IPS-18c (cell line): Measurements from ENCODE around the gene PGAM2.

Experiments used
- H3K4me3 ChIP-seq: 2 replicates; pipeline ENCODE4 v1.7.0; 2013; ENCODE audit warnings: low read depth, mild to moderate bottlenecking, low read length, moderate library complexity; ENCODE audit not compliant: insufficient read depth
- H3K9me3 ChIP-seq: one replicate; pipeline ENCODE4 v1.6.1; 2013; ENCODE audit warnings: mild to moderate bottlenecking, low read length, moderate library complexity; ENCODE audit not compliant: control insufficient read depth, insufficient read depth

Gene PGAM2

DNA sequence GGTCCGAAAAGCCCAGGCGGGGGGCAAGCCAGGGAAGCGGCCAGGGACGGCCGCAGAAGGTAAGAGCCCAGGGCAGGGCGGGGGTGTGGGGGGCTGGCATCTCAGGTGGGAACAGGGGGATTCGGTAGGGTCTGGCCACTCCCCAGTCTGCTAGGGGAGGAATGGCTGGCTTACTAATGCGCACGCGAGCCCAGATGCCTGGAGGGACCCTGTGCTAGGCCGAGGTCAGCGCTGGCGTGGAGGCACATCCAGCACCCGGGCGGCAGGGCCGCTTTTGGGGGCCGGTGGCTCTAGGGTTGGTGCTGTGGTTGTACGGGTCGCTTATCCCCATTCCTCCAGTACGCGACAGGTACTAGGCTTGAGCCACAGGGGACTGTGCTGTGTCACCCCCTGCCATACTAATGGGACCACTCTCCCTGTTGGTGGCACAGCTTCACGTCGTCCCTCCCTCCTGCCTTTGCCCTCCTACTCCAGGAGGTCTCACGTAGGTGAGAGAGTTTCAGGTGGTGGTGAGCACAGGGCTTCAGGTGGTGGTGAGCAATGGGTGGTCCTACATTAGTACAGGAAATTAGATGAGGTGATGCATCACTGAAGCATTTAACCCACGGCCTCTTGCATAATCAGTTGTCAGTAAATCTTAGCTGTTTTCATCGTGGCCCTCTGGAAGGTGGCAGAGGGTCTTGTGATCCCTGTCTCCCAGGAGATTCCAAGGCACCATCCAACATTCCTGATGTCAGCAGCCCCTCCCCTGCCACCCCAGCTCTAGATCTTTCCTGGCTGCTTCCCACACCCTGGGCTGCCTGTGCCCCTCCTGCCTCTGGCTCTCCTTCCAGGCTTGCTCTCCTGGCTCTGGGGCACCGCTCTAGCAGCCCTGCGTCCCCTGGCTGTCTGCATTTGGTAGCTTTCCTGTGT, 39.7 kb upstream of the PGAM2 start:
- H3K4me3 ChIP-seq: peak overlapping the region; percentile 71
- H3K9me3 ChIP-seq: no peaks in the 10 kb centered on the region

DNA sequence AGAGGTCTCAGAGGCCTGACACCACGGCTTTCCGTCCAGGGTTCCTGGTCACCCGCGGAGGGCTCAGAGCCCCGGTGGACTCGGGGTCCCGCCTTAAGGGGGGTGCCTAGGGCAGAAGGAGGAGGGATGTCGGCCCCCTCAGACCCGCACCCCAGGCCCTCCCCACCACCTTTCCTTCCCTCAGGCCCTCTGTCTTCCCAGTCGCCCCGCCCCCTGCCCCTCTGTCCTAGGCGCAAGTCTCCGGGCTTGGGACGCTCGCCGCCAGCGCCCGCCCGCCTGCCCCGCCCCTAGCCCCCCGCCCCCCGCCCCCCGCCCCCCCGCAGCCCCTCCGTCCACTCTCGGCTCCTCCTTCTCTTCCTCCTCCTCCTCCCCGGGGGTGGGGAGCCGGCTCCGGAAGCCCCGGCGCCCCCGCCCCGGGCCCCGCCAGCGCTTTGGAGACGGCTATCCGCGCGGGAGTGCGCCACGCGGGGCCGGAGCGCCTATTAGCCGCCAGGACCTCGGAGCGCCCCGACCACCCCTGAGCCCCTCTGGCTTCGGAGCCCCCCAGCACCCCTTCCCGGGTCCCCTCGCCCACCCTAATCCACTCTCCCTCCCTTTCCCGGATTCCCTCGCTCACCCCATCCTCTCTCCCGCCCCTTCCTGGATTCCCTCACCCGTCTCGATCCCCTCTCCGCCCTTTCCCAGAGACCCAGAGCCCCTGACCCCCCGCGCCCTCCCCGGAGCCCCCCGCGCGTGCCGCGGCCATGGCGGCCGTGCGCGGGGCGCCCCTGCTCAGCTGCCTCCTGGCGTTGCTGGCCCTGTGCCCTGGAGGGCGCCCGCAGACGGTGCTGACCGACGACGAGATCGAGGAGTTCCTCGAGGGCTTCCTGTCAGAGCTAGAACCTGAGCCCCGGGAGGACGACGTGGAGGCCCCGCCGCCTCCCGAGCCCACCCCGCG, 38.8 kb upstream of the PGAM2 start, which contains the start of gene AEBP1:
Gene AEBP1, plus strand, starts transcription at position 423 of the 937 bp plus-strand sequence. Its CDS starts 321 bp downstream, at position 744.
- Histone ChIP-seq H3K4me3 (peak within 1 kb of the TSS; percentile 71), H3K9me3 (no peaks in the 10 kb centered on the region)

DNA sequence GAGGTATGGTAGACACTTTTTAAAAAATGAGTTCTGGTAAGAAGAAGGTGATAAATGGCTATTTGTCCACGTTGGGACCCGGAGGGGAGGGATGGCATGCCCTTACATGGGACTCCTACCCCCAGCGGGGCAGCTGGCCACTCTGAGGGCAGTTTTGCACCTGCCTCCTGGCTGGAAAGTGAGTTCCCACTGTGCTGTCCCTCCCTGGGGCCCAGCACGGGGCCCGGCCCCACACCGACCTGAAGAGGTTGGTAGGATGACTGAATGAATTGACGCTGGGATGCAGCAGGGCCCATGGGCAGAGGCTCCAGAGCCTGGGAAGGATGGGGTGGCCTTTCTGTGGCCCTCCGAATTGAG, 38.2 kb upstream of the PGAM2 start:
- peak overlapping the region; percentile 40; the same call in 1 of the 2 replicates for H3K4me3 ChIP-seq
- no peaks in the 10 kb centered on the region for H3K9me3 ChIP-seq

DNA sequence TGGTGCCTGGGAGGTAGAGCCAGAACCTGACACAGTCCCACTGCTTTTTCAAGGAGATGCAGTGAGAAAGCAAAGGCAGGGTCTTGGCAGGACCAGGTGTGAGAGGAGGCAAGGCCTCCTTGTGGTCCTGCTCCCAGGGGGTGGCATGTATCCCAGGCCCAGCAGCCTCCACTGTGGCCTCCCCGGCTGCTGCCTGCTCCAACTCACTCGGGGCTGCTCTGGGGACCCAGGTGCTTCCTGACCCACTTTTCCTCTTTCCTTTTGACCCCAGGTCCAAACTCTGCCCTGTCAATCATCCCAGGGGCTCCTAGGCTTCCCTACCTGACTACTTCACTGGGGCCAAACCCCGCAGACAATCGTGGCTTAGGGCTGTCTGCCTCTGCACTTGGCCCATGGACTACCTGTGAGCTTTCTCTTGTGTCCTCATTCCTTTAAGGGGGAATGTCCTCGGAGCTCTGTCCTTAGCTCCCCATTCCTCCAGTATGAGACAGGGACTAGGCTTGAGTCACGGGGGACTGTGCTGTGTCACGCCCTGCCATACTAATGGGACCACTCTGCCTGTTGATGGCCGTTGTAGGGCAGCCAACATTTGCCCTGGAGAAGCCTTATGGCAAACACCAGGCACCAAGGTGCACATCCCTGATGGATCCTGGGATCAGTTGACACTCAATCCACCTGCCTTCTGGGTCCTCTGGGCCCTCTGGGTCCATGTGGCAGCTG, 37.6 kb upstream of the PGAM2 start:
- Histone ChIP-seq H3K9me3 (no peaks in the 10 kb centered on the region), H3K4me3 (no peak overlapping the region)

DNA sequence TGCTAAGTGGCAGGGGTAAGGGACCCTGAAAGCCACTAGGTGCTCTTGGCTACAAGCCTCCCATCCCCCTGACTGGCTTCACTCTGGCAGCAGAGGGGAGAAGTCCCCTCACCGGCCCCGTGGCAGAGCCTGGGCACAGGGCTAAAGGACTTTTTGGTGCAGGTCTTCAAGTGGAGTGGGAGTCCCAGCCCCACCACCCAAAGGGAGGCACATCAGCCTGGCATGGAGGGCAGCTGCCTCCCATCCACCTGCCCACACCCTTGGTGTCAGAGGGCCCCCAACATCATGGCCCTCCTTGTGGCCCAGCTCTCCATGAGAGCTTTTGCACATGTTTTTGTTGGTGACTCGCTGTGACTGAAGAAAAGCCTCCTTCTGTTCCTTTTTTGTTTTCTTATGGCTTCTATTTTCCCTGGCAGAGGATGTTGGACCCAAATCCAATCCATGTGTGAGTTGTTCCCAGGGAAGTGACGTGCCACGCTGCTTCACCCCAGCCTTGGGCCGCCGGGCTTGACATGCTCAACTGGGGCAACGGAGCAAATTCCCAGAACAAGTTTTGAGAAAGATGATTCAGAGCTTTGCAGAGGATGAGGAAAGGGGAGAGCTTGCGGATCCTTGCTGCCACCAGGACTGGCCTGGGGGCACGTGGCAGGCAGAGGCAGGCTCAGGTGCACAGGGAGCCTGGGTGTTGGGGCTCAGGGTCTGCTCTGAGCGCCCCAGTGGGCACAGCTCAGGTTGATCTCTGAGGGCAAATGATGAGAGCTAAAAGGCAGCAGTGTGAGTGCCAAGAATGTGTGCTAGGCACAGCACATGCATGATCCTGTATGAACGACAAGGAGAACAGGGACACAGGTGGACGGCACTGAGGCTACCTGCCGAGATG, 36.8 kb upstream of the PGAM2 start:
- no peak overlapping the region for H3K4me3 ChIP-seq
- no peaks in the 10 kb centered on the region for H3K9me3 ChIP-seq

DNA sequence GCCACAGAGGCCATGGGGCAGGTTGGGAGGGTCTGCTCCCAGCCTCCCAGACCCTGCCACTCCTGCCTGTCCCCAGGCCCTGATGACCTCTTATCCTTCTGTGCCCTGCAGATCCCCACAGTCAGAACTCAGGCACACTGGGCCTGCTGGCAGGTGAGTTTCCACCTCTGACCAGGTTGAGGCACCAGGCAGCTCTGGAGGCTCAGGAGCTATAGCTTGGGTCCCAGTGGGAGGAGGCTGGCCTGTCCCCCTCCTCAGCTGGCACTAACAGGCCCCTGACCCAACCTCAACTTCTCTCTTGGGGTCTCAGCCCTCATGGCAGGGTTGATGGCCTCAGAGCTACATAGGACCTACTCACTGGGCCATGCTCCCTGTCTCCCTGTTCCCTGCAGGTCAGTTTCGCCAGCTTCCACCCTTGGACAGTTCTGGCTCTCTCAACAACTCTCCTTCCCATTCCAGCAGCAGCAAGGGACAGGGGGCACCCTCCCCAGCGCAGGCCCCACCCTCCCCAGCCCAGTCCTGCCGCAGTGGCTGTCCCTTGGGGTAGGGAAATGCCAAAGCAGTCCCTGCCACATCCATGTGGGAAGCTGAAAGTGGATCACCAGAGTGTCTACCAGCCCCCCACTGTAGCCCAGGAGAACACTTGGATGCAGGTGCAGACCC, 36.1 kb upstream of the PGAM2 start:
- no peak overlapping the region for H3K4me3 ChIP-seq
- no peaks in the 10 kb centered on the region for H3K9me3 ChIP-seq

DNA sequence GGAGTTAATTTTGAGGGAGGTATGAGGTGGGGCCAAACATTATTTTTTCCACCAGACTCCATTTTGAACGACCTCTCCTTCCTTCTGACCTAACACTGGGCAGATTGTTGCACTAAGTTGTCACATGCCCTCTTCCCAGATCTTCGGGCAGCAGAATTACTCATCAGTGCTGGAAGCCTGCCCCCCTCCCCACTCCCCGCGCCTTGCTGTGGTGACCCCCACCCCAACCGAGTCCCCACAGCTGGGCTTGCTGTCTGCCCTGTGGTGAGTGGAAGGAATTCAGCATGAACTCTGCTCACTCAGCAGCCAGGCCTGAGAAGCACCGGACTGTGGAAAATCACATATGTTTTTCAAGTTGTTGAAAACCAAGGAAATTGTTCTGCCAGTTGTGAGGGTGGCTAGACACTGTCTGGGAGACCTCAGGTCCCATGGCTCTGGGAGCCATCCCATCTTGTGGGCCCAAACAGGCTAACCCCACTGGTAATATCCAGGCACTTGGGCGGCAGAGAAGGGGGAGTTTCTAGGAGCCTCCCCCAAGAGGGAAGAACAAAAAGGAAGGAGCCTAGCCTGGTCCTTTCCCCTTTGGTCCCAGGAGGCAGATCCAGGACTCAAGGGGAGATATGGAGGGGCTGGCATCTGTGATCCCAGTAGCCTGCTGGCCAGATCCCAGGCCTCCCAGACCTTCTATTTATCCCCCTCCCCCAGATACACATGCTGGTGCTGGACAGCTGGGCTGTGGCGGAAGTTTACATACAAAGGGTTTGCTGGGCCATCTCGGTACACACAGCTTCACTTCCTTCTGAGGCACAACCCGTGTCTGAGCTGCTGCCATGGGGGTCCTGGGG, 35.3 kb upstream of the PGAM2 start:
- Histone ChIP-seq H3K9me3 (no peaks in the 10 kb centered on the region), H3K4me3 (no peak overlapping the region)

DNA sequence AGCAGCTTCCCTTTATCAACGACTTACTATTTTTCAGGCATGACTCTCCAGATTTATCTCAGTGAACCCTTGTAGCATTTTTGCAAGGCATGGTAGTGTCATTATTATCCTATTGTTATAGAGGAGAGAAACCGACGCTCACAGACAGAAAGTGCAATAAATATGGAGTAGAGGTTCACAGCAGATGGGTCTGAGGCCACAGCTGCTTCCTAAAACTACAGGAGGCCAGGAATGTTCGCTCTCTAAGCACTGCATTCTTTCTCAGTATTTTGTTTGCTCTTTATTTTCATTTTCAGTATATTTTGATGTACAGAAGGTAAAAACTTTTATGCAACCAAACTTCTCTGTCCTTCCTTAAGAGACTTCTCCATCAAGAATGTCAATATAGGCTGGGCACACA, 34.3 kb upstream of the PGAM2 start:
- Histone ChIP-seq H3K4me3 (no peak overlapping the region), H3K9me3 (no peaks in the 10 kb centered on the region)

DNA sequence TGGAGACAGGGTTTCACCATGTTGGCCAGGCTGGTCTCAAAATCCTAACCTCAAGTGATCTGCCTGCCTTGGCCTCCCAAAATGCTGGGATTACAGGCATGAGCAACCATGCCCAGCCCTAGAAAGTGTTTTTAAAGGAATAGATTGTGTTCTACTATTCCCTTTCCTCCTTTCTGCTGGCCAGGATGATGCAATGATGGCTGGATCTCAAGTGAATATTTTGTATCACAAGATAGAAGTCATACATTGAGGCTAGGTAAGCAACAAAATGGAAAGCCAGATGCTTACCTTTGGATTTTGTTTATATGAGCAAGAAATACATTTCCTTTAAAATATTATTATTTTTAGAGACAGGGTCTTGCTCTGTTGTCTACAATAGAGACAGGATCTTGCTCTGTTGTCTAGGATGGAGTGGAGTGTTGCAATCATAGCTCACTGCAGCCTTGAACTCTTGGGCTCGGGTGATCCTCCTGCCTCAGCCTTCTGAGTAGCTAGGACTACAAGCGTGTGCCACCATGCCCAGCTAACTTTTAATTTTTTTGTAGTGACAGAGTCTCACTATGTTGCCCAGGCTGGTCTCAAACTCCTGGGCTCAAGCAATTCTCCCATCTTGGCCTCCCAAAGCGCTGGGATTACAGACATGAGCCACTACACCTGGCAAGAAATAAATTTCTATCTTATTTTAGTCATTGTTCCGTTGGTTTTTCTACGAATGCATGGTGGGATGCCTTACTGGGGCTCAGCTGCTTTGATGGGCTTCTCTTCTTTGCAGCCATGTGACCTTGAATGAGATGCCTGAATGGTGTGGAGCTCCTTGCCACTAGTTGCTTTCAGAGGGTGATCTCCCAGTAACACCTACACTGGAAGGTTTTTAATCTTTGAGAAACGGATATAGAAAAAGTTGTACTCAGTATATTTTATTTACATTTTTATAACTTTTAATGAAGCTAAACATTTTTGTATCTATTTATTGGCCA, 33.0 kb upstream of the PGAM2 start:
- no peak overlapping the region for H3K4me3 ChIP-seq

DNA sequence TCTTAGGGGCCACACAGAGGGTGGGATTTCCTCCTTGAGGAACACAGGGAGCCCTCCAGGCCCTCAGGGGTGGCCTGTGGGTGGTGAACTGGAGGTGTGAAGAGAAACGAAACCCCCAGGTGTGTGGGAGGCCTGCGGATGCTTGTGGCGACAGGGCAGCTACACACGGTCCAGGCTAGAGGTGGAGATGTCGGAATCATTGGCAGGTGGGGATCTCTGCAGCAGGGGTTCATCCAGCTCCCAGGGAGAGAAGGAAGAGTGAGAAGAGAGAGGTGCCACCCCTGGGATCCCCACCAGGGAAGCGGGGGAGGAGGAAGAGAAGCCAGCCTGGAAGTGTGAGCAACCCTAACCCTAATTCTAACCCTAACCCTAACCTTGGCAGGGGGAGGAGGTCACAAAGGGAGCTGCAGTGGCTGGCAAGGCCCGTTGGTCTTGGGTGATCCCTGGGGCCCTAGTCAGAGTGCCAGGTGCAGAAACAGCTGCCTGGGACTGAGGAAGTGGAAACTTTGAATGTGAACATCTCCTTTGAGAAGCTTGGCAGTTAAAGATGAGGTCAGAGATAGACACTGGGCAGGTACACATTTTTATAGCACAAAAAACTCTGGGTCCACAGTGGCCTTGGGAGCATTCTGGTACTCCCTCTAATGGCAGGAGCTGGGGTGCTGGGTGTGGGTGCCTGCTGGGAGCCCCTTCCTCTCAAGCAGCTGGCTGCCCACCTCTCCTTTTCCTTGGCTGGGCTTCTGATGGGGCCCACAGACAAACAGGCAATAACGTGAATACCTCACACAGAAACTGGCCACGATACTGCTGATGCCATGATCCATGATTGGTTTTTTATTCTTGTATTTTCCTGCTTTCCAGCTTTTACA, 31.9 kb upstream of the PGAM2 start:
- Histone ChIP-seq H3K4me3 (no peak overlapping the region), H3K9me3 (no peaks in the 10 kb centered on the region)

More for the DNA sequence above, 33.0 kb upstream of the PGAM2 start:
- H3K9me3 ChIP-seq: no peaks in the 10 kb centered on the region

DNA sequence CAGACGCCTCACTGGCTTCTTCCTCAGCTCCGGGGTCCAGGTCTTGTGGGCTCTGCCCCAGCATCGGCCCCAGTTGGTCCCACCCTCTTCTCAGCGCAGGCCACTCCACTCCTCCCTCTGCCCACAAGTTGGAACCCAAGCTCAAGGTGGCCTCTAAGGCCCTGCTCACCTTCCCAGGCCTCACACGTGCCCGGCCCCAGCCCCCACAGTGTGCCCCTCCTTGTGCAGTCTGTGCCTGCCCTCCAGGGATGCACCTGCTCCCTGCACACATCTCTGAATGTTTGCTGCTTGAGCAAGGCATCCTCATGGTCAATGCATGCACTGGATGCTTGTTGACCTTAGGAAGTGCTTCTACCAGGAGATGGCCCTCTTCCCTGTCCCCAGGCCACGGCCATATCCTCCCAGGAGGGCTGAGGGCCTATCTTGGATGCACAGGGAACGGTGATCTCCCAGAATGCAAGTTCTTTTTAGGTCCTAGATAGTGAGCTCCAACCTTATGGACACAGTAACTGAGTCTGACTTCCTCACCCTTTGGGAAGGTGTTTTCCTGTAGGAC, 31.0 kb upstream of the PGAM2 start:
- no peaks in the 10 kb centered on the region for H3K9me3 ChIP-seq
- H3K4me3 ChIP-seq: no peak overlapping the region

DNA sequence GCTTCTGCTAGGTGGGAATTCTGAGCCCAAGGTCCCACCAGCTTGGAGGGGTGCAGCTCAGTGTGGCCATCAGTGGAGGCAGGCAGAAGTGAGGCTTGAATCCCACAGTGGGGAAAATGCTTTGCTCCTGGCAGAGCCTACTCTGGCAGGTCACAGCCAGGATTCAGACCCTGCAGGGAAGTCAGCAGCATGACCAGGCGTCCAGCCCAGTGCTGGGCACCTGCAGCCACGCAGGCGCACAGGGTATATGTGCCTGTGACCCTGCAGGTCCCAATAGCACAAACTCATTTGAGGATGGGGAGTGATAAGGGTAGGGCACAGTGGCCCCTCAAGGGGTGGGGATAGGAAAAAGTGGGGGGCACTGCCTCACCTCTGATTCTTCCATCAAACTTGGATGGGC, 30.4 kb upstream of the PGAM2 start:
- Histone ChIP-seq H3K9me3 (no peaks in the 10 kb centered on the region), H3K4me3 (no peak overlapping the region)

DNA sequence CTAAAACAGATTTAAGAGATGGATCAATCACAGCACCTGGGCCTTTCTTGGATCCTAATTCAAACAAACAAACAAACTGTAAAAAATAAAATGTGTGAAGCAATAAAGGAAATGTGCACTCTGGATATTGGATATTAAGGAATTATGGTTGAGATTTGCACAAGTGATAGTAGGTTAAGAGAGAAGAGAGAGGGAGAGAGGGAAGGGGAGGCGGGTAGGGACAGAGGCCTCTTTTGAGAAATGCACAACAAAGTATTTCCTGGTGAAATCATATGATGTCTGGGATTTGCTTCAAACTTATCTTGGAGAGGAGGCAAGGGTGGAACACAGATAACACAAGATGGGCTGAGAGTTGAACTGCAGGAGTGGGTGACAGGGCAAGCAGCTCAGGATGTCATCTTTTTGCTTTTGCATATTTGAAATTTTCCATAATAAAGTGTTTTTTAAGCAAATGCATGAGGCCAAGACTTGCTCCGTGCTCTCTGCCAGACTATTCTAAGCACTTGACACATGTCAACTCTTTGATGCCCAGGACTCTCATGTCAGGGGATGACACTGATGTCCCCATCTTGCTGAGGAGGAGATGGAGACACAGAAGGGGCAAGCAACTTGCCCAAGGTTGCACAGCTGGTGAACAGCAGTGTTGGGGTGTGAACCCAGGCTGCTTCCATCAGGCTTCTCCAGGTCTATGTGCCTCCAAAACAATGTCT, 29.7 kb upstream of the PGAM2 start:
- Histone ChIP-seq H3K4me3 (no peak overlapping the region), H3K9me3 (no peaks in the 10 kb centered on the region)
